SU-DHL-6 (cell line): Measurements from ENCODE around the gene EPAS1.

ENCODE experiments used
- H2AFZ ChIP-seq: fragments of 200-600 bp; sonication (generic); 2 replicates; pipeline ENCODE4 v1.6.1; 2014; ENCODE audit warnings: low read depth, mild to moderate bottlenecking, moderate library complexity, mixed read lengths, antibody characterized with exemption, low read length; ENCODE audit not compliant: severe bottlenecking
- H3F3A ChIP-seq: fragments of 200-600 bp; shearing (Covaris generic); 2 replicates; pipeline ENCODE4 v1.6.0; 2016; ENCODE audit warnings: antibody characterized with exemption, mild to moderate bottlenecking; ENCODE audit not compliant: insufficient read depth
- H3K27ac ChIP-seq: fragments of 200-600 bp; sonication (generic); 2 replicates; pipeline ENCODE4 v1.5.1; 2016; ENCODE audit warnings: low read depth, mild to moderate bottlenecking, low read length, moderate library complexity, mixed read lengths
- H3K27me3 ChIP-seq: fragments of 200-600 bp; sonication (generic), shearing (Covaris generic); 2 replicates; pipeline ENCODE4 v1.6.0; 2014; ENCODE audit warnings: mild to moderate bottlenecking, low read length
- H3K36me3 ChIP-seq: fragments of 200-600 bp; sonication (generic); 2 replicates; pipeline ENCODE4 v1.6.1; 2014; ENCODE audit warnings: mild to moderate bottlenecking, low read length, mixed read lengths
- H3K4me2 ChIP-seq: fragments of 300-600, 200-600 bp; shearing (Covaris generic), sonication (generic); 2 replicates; pipeline ENCODE4 v1.6.0; 2014; ENCODE audit warnings: low read length, low read depth, mild to moderate bottlenecking; ENCODE audit not compliant: poor library complexity, severe bottlenecking
- H3K4me3 ChIP-seq: fragments of 200-600 bp; sonication (generic); 2 replicates; pipeline ENCODE4 v1.5.1; 2014; ENCODE audit warnings: antibody characterized with exemption, low read length, mild to moderate bottlenecking, mixed read lengths; ENCODE audit not compliant: insufficient read depth, poor library complexity, severe bottlenecking
- H3K79me2 ChIP-seq: fragments of 200-600 bp; sonication (generic); 2 replicates; pipeline ENCODE4 v1.6.1; 2014; ENCODE audit warnings: mild to moderate bottlenecking, low read length, moderate library complexity; ENCODE audit not compliant: insufficient read depth
- H3K9ac ChIP-seq: fragments of 200-600 bp; sonication (generic); 2 replicates; pipeline ENCODE4 v1.7.0; 2014; ENCODE audit warnings: mild to moderate bottlenecking, low read length
- H3K9me2 ChIP-seq: fragments of 200-600 bp; sonication (generic); replicated peaks from 2 replicates; pipeline ENCODE4 v1.6.1; 2014; ENCODE audit warnings: low read length; ENCODE audit not compliant: insufficient read depth
- H3K9me3 ChIP-seq: fragments of 200-600 bp; sonication (generic); 2 replicates; pipeline ENCODE4 v1.6.1; 2014; ENCODE audit warnings: low read length, mixed read lengths; ENCODE audit not compliant: insufficient read depth
- H4K20me1 ChIP-seq: fragments of 200-600 bp; sonication (generic); 2 replicates; pipeline ENCODE4 v1.6.1; 2014; ENCODE audit warnings: low read depth, mild to moderate bottlenecking, antibody characterized with exemption, low read length, moderate library complexity, mixed read lengths
- CTCF ChIP-seq: fragments of 200-600 bp; sonication (generic); IDR thresholded peaks from one replicate; pipeline ENCODE4 v1.5.1; 2017; ENCODE audit warnings: antibody characterized with exemption, mild to moderate bottlenecking, low read length, moderate library complexity; ENCODE audit not compliant: insufficient read depth, poor library complexity, severe bottlenecking
- EZH2phosphoT487 ChIP-seq: fragments of 200-600 bp; sonication (generic), shearing (Covaris generic); conservative IDR thresholded peaks from 2 replicates; pipeline ENCODE4 v1.6.1; 2018; ENCODE audit warnings: mild to moderate bottlenecking, antibody characterized with exemption, low read length, moderate library complexity, mixed read lengths

The EPAS1 gene

GRCh38 chr2:46428911-46429436, 131.8 kb downstream of the EPAS1 start:
- Histone ChIP-seq H3K27me3 (no peaks in the 10 kb centered on the region), H3K36me3 (no peaks in the 10 kb centered on the region), H4K20me1 (no peaks in the 10 kb centered on the region; the same call in 1 of the 2 replicates), H3K9me3 (no peaks in the 10 kb centered on the region), H3F3A (no peaks in the 10 kb centered on the region), H3K27ac (no peak overlapping the region), H3K79me2 (no peaks in the 10 kb centered on the region), H3K4me2 (no peak overlapping the region), H2AFZ (no peak overlapping the region), H3K9me2 (no peaks in the 10 kb centered on the region), H3K9ac (no peak overlapping the region), H3K4me3 (no peak overlapping the region)
- no peak for TF ChIP-seq EZH2phosphoT487
- no peak for TF ChIP-seq CTCF

- Histone ChIP-seq H3K27me3 (no peaks in the 10 kb centered on the region), H3K9me3 (no peaks in the 10 kb centered on the region), H2AFZ (no peak overlapping the region), H3K9ac (no peak overlapping the region), H3K4me2 (no peak overlapping the region), H3K27ac (no peak overlapping the region), H3K4me3 (no peak overlapping the region), H4K20me1 (no peaks in the 10 kb centered on the region; the same call in 1 of the 2 replicates), H3K36me3 (no peaks in the 10 kb centered on the region), H3K9me2 (no peaks in the 10 kb centered on the region), H3K79me2 (no peaks in the 10 kb centered on the region), H3F3A (no peaks in the 10 kb centered on the region)
- TF ChIP-seq EZH2phosphoT487 (no peak), CTCF (no peak)
Observed at GRCh38 chr2:46430413-46430812, 133.2 kb downstream of the EPAS1 start.

GRCh38 chr2:46430992-46431391, 133.8 kb downstream of the EPAS1 start:
- no peak overlapping the region for H2AFZ ChIP-seq
- H3K79me2 ChIP-seq = no peaks in the 10 kb centered on the region
- no peaks in the 10 kb centered on the region for H3K9me2 ChIP-seq
- H3K27ac ChIP-seq = no peak overlapping the region
- H3K4me3 ChIP-seq = no peak overlapping the region
- H3K36me3 ChIP-seq = no peaks in the 10 kb centered on the region
- H3F3A ChIP-seq = no peaks in the 10 kb centered on the region
- H4K20me1 ChIP-seq = no peaks in the 10 kb centered on the region; the same call in 1 of the 2 replicates
- H3K4me2 ChIP-seq = no peak overlapping the region
- H3K9ac ChIP-seq = no peak overlapping the region
- H3K27me3 ChIP-seq = no peaks in the 10 kb centered on the region
- no peaks in the 10 kb centered on the region for H3K9me3 ChIP-seq
- TF ChIP-seq EZH2phosphoT487 = no peak
- TF ChIP-seq CTCF = no peak
